ENCODE results near the gene HPCA. TPM values are rescaled to one million over a fixed set of nuclear protein-coding genes. Genes with fewer than 3 reads are reported as not detected.

Gene HPCA
- total and polyA plus RNA-seq, 2 donors (not counting 3 experiments of a cell fraction or from before 2014, with no cell fraction given): not detected

GRCh38 chr1:32944180-32944579 is 57.9 kb downstream of the HPCA start:
- no peak overlapping the region for H3K9ac ChIP-seq (replicated peaks; ENCODE audit: extremely low read depth, insufficient read depth, low read length)
- CTCF ChIA-PET: interaction anchor here (1.0 to 3.5 kb wide), 6 partner anchors 10 to 62 kb away, joined by 3 to 29 read pairs (median 8); no protein-coding TSS in a partner anchor
- TF ChIP-seq MYC (IDR thresholded peaks at IDR 0.05; ENCODE audit: low read depth, low read length): no peak
- no peak for TF ChIP-seq GATA2 (IDR thresholded peaks at IDR 0.05; ENCODE audit: insufficient read depth, insufficient read length, low read depth, low read length)
- TF ChIP-seq EZH2 (IDR thresholded peaks at IDR 0.05; ENCODE audit: borderline replicate concordance, low read depth, low read length, severe bottlenecking): no peak
- TF ChIP-seq CTCF (IDR thresholded peaks at IDR 0.05; ENCODE audit: extremely low read depth in 1 of 2, insufficient read depth in 1 of 2, low read depth in 1 of 2, low read length in 2 of 2): no peak
- no peak for TF ChIP-seq POLR2AphosphoS5 (IDR thresholded peaks at IDR 0.05; ENCODE audit: insufficient read depth, low read depth, low read length)
- TF ChIP-seq POLR2A (IDR thresholded peaks at IDR 0.05; ENCODE audit: low read depth, low read length): no peak
- TF ChIP-seq FOS (IDR thresholded peaks at IDR 0.05; ENCODE audit: borderline replicate concordance, insufficient read depth, low read length): no peak
- TF ChIP-seq JUN (IDR thresholded peaks at IDR 0.05; ENCODE audit: borderline replicate concordance, insufficient read depth, insufficient read length, low read depth): no peak
- no peak for TF ChIP-seq MAX (IDR thresholded peaks at IDR 0.05; ENCODE audit: insufficient read depth, insufficient read length)

More at GRCh38 chr1:32944180-32944579, 57.9 kb downstream of the HPCA start:
- Histone ChIP-seq H3K36me3 (ENCODE audit: control insufficient read depth in 2 of 2, extremely low read depth in 1 of 2, insufficient read depth in 2 of 2, low read length in 2 of 2) (peaks cover 16 to 18% of the 10 kb centered on the region in 2 experiments), H3K4me1 (ENCODE audit: control insufficient read depth, extremely low read depth, insufficient read depth, low read length) (peaks cover 31% of the 10 kb centered on the region), H3K27me3 (ENCODE audit: control insufficient read depth in 2 of 2, insufficient read depth in 2 of 2, low read length in 2 of 2) (no peaks in the 10 kb centered on the region), H3K9me3 (replicated peaks; ENCODE audit: control insufficient read depth, insufficient read depth, low read length) (no peaks in the 10 kb centered on the region), H3K9me1 (replicated peaks; ENCODE audit: control insufficient read depth, extremely low read depth, insufficient read depth, low read length) (no peaks in the 10 kb centered on the region), H3K4me3 (replicated peaks in 1 of 3; ENCODE audit: insufficient read depth in 1 of 3, low read depth in 1 of 3, low read length in 3 of 3) (no peak overlapping the region), H2AFZ (ENCODE audit: low read depth, low read length) (no peak overlapping the region), H3K79me2 (ENCODE audit: control insufficient read depth, insufficient read depth, low read length) (peaks cover 18% of the 10 kb centered on the region), H3K27ac (ENCODE audit: insufficient read depth, low read depth, low read length) (no peak overlapping the region), H4K20me1 (replicated peaks; ENCODE audit: control insufficient read depth, extremely low read depth, insufficient read depth, low read length) (no peaks in the 10 kb centered on the region), H3K4me2 (ENCODE audit: insufficient read depth, low read length) (no peak overlapping the region)
- POLR2A ChIA-PET: no interaction called here
- no peak for DNase-seq (ENCODE audit: low read depth, low spot score)
- FAIRE-seq: no peak
- dilution Hi-C loops (cut with MboI; ENCODE audit: extremely low pct_ligation_motif_present, low sequenced_read_pairs) (loop anchor here (10.0 kb wide), 1 partner anchor 61 kb away; no protein-coding TSS in a partner anchor), intact Hi-C loops (cut with micrococcal nuclease) (no loop called here)
- no TSS peak for BruUV-seq (replicated peaks)

Other genes starting within 250 kb of the HPCA start
- gene ZBTB8OS, start 235.9 kb upstream of the HPCA start, total RNA-seq: 38.0 and 41.9 TPM in 2 replicates
- 28.0 and 28.3 TPM in 2 replicates for gene ZBTB8OS, start 235.9 kb upstream of the HPCA start, polyA plus RNA-seq
- 228 and 241 TPM in 2 replicates for gene RBBP4, start 235.3 kb upstream of the HPCA start, total RNA-seq
- gene RBBP4, start 235.3 kb upstream of the HPCA start, polyA plus RNA-seq: 64.8 and 84.9 TPM in 2 replicates
- 6.5 and 9.4 TPM in 2 replicates for gene SYNC, start 183.7 kb upstream of the HPCA start, total RNA-seq
- gene SYNC, start 183.7 kb upstream of the HPCA start, polyA plus RNA-seq: 2.5 and 3.5 TPM in 2 replicates
- 130 and 144 TPM in 2 replicates for gene YARS1, start 69.1 kb upstream of the HPCA start, total RNA-seq
- gene YARS1, start 69.1 kb upstream of the HPCA start, polyA plus RNA-seq: 31.5 and 38.2 TPM in 2 replicates
- gene S100PBP, start 68.8 kb upstream of the HPCA start, total RNA-seq: 36.9 and 38.6 TPM in 2 replicates
- 15.4 and 16.4 TPM in 2 replicates for gene S100PBP, start 68.8 kb upstream of the HPCA start, polyA plus RNA-seq
- gene FNDC5, start 15.6 kb upstream of the HPCA start, total RNA-seq: 0.64 TPM in 1 of 2 replicates, not detected in the other
- 0.14 and 0.49 TPM in 2 replicates for gene FNDC5, start 15.6 kb upstream of the HPCA start, polyA plus RNA-seq
- 14.8 and 23.6 TPM in 2 replicates for gene TMEM54, start 14.9 kb downstream of the HPCA start, total RNA-seq
- gene TMEM54, start 14.9 kb downstream of the HPCA start, polyA plus RNA-seq: 77.2 and 89.7 TPM in 2 replicates
- 24.2 and 25.6 TPM in 2 replicates for gene RNF19B, start 78.3 kb downstream of the HPCA start, total RNA-seq
- 19.2 and 19.6 TPM in 2 replicates for gene RNF19B, start 78.3 kb downstream of the HPCA start, polyA plus RNA-seq
- 131 and 134 TPM in 2 replicates for gene AK2, start 150.4 kb downstream of the HPCA start, total RNA-seq
- gene AK2, start 150.4 kb downstream of the HPCA start, polyA plus RNA-seq: 71.4 and 107 TPM in 2 replicates
- 0.76 and 0.91 TPM in 2 replicates for gene AZIN2, start 194.7 kb downstream of the HPCA start, total RNA-seq
- 1.3 and 1.4 TPM in 2 replicates for gene AZIN2, start 194.7 kb downstream of the HPCA start, polyA plus RNA-seq

Data from endothelial cell of umbilical vein (primary cell).